Ovary (tissue), 3 donors: ENCODE data around the gene GPC6.

ENCODE experiments used
- CTCF ChIP-seq, 3 donors: fragments of 450-650 bp in 2 of 3; fragments of 200-600 bp in 1 of 3; IDR thresholded peaks; one replicate each; pipeline versions ENCODE4 v1.5.1 to v1.8.0; 2016 to 2022; ENCODE audit warnings: antibody characterized with exemption in 3 of 3, mild to moderate bottlenecking in 1 of 3
- EP300 ChIP-seq: sonication (generic); formaldehyde crosslinking; IDR thresholded peaks from one replicate; pipeline ENCODE4 v1.6.1; 2017; ENCODE audit warnings: antibody characterized with exemption
- POLR2A ChIP-seq: fragments of 450-650 bp; IDR thresholded peaks from one replicate; pipeline ENCODE4 v1.6.1; 2017; ENCODE audit warnings: antibody characterized with exemption, mild to moderate bottlenecking, moderate library complexity
- donor health status: DM: no; HTN: no; CAD: no.

DNA sequence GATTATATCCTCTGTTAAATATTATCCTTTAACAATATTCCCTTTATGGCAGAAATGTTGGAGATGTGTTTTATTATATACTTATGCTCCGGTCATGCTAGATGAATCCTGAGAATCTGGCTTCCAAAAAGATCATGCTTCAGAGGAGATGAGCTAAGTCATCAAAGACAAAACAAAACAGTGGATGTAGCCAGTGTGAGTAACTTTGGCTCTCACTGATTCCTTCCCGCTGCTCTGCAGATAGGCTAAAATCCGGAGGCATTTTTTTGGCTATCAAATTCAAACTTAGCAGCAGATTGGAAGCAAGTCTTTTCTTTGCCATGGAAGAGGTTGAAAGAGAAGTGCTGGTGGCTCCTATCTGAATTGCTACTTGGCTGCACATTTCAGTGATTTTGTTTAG is 295.9 kb downstream of the GPC6 start:
- TF ChIP-seq CTCF (IDR thresholded peaks at IDR 0.05) (no peak), POLR2A (no peak), EP300 (no peak)
